Mesodermal cell (in vitro differentiated cells): ENCODE results near the gene PSMD10.

ENCODE experiments used
- H3K27ac ChIP-seq: 2 replicates; pipeline ENCODE4 v1.7.0; 2013; ENCODE audit warnings: mild to moderate bottlenecking, low read depth, low read length, moderate library complexity; ENCODE audit not compliant: severe bottlenecking
- H3K36me3 ChIP-seq: 2 replicates; pipeline ENCODE4 v1.7.1; 2013; ENCODE audit warnings: mild to moderate bottlenecking, low read length, moderate library complexity; ENCODE audit not compliant: control insufficient read depth, insufficient read depth
- H3K4me1 ChIP-seq: one replicate; pipeline ENCODE4 v1.7.1; 2013; ENCODE audit warnings: mild to moderate bottlenecking, low read length; ENCODE audit not compliant: insufficient read depth, control insufficient read depth, poor library complexity, severe bottlenecking
- H3K4me3 ChIP-seq: 2 replicates; pipeline ENCODE4 v1.7.0; 2013; ENCODE audit warnings: low read length, control low read depth, mild to moderate bottlenecking; ENCODE audit not compliant: insufficient read depth, poor library complexity, severe bottlenecking; ENCODE audit errors: extremely low read depth
- H3K9me3 ChIP-seq: 2 replicates; pipeline ENCODE4 v1.7.1; 2013; ENCODE audit warnings: mild to moderate bottlenecking, low read length, moderate library complexity; ENCODE audit not compliant: control insufficient read depth
- WGBS, 2 experiments: methylation state at CpG; one replicate each; pipeline ENCODE4 v1.1.5; 2013; ENCODE audit warnings: missing lambda C conversion rate in 2 of 2; ENCODE audit not compliant: insufficient coverage in 2 of 2; 5-methylcytosine and 5-hydroxymethylcytosine counted together

The PSMD10 gene

GRCh38 chrX:108072746-108073145 is 18.6 kb downstream of the PSMD10 start:
- no CpG with 5 or more reads among the region's 5 CpGs for WGBS, 2 experiments
- Histone ChIP-seq H3K27ac (no peak overlapping the region), H3K9me3 (no peaks in the 10 kb centered on the region), H3K36me3 (no peaks in the 10 kb centered on the region), H3K4me1 (no peaks in the 10 kb centered on the region), H3K4me3 (no peak overlapping the region)

GRCh38 chrX:108071578-108071977 is 19.8 kb downstream of the PSMD10 start:
- no CpG with 5 or more reads among the region's 1 CpG for WGBS, 2 experiments
- Histone ChIP-seq H3K4me3 (no peak overlapping the region), H3K9me3 (no peaks in the 10 kb centered on the region), H3K4me1 (no peaks in the 10 kb centered on the region), H3K27ac (no peak overlapping the region), H3K36me3 (no peaks in the 10 kb centered on the region)

- WGBS, 2 experiments = no CpG with 5 or more reads among the region's 4 CpGs
- Histone ChIP-seq H3K9me3 (no peaks in the 10 kb centered on the region), H3K4me3 (no peak overlapping the region)
These were observed 20.5 kb downstream of the PSMD10 start for GRCh38 chrX:108070891-108071290.

GRCh38 chrX:108068121-108068520 is 23.2 kb downstream of the PSMD10 start:
- Histone ChIP-seq H3K4me1 (no peaks in the 10 kb centered on the region), H3K27ac (no peak overlapping the region), H3K4me3 (no peak overlapping the region), H3K9me3 (no peaks in the 10 kb centered on the region), H3K36me3 (no peaks in the 10 kb centered on the region)
- WGBS, 2 experiments = no CpG with 5 or more reads among the region's 1 CpG

More at GRCh38 chrX:108070891-108071290, 20.5 kb downstream of the PSMD10 start:
- H3K27ac ChIP-seq = no peak overlapping the region
- no peaks in the 10 kb centered on the region for H3K4me1 ChIP-seq
- no peaks in the 10 kb centered on the region for H3K36me3 ChIP-seq

GRCh38 chrX:108064613-108065012 is 26.7 kb downstream of the PSMD10 start:
- no peaks in the 10 kb centered on the region for H3K36me3 ChIP-seq
- H3K9me3 ChIP-seq = no peaks in the 10 kb centered on the region
- H3K4me1 ChIP-seq = no peaks in the 10 kb centered on the region
- H3K27ac ChIP-seq = no peak overlapping the region
- 80% methylated on average over 1 of the region's 2 CpGs; no CpG with 5 or more reads in 1 of the 2 experiments for WGBS, 2 experiments
- H3K4me3 ChIP-seq = no peak overlapping the region

GRCh38 chrX:108064001-108064400 is 27.3 kb downstream of the PSMD10 start:
- WGBS, 2 experiments = no CpG with 5 or more reads among the region's 1 CpG
- Histone ChIP-seq H3K4me3 (no peak overlapping the region), H3K36me3 (no peaks in the 10 kb centered on the region), H3K4me1 (no peaks in the 10 kb centered on the region), H3K9me3 (no peaks in the 10 kb centered on the region), H3K27ac (no peak overlapping the region)

- no CpG with 5 or more reads among the region's 1 CpG for WGBS, 2 experiments
- Histone ChIP-seq H3K36me3 (no peaks in the 10 kb centered on the region), H3K9me3 (no peaks in the 10 kb centered on the region), H3K4me1 (no peaks in the 10 kb centered on the region), H3K27ac (no peak overlapping the region), H3K4me3 (no peak overlapping the region)
These were observed 31.5 kb downstream of the PSMD10 start for GRCh38 chrX:108059801-108060200.

GRCh38 chrX:108055546-108055945 is 35.8 kb downstream of the PSMD10 start:
- Histone ChIP-seq H3K4me1 (no peaks in the 10 kb centered on the region), H3K27ac (no peak overlapping the region), H3K4me3 (no peak overlapping the region), H3K36me3 (no peaks in the 10 kb centered on the region), H3K9me3 (no peaks in the 10 kb centered on the region)

GRCh38 chrX:108053218-108053617 is 38.1 kb downstream of the PSMD10 start:
- Histone ChIP-seq H3K36me3 (no peaks in the 10 kb centered on the region), H3K4me1 (no peaks in the 10 kb centered on the region), H3K4me3 (no peak overlapping the region), H3K9me3 (no peaks in the 10 kb centered on the region), H3K27ac (no peak overlapping the region)

GRCh38 chrX:108049649-108050048 is 41.7 kb downstream of the PSMD10 start:
- no peak overlapping the region for H3K27ac ChIP-seq
- no peaks in the 10 kb centered on the region for H3K9me3 ChIP-seq
- no CpG with 5 or more reads among the region's 1 CpG for WGBS, 2 experiments
- H3K36me3 ChIP-seq = no peaks in the 10 kb centered on the region
- H3K4me3 ChIP-seq = no peak overlapping the region
- no peaks in the 10 kb centered on the region for H3K4me1 ChIP-seq

GRCh38 chrX:108044554-108045256 is 46.6 kb downstream of the PSMD10 start, which contains the start of gene VSIG1:
Gene VSIG1 (plus strand): TSS chrX:108045065. CDS start chrX:108045131, 66 bp downstream.
- no peaks in the 10 kb centered on the region for H3K36me3 ChIP-seq
- no peak within 1 kb of the TSS for H3K27ac ChIP-seq
- H3K4me1 ChIP-seq = no peaks in the 10 kb centered on the region
- WGBS, 2 experiments = 94 to 100% methylated on average over 1 to 4 of the region's 10 CpGs
- H3K9me3 ChIP-seq = no peaks in the 10 kb centered on the region
- H3K4me3 ChIP-seq = no peak within 1 kb of the TSS
